Coronary artery (tissue), 2 donors: ENCODE results near the gene MCF2L2.

Experiments used
- DNase-seq: peaks from one replicate; pipeline ENCODE4 v3.0.0-alpha.2; 2017; ENCODE audit warnings: low spot score
- H3K27ac ChIP-seq, 2 donors: fragments of 200-600 bp; sonication (generic); one replicate each; pipeline ENCODE4 v1.5.1; 2016 to 2019
- H3K4me3 ChIP-seq: fragments of 200-600 bp; sonication (generic); 2 replicates; pipeline ENCODE4 v1.5.1; 2016; ENCODE audit warnings: mild to moderate bottlenecking, moderate library complexity
- TF ChIP-seq, protein P1 (sequence below): fragments of 200-600 bp; sonication (generic); IDR thresholded peaks from one replicate; pipeline ENCODE4 v1.5.1; 2019; ENCODE audit warnings: antibody characterized with exemption

The MCF2L2 gene

GRCh38 chr3:183411216-183411922, 17.1 kb downstream of the MCF2L2 start:
- TF ChIP-seq, protein P1, sequence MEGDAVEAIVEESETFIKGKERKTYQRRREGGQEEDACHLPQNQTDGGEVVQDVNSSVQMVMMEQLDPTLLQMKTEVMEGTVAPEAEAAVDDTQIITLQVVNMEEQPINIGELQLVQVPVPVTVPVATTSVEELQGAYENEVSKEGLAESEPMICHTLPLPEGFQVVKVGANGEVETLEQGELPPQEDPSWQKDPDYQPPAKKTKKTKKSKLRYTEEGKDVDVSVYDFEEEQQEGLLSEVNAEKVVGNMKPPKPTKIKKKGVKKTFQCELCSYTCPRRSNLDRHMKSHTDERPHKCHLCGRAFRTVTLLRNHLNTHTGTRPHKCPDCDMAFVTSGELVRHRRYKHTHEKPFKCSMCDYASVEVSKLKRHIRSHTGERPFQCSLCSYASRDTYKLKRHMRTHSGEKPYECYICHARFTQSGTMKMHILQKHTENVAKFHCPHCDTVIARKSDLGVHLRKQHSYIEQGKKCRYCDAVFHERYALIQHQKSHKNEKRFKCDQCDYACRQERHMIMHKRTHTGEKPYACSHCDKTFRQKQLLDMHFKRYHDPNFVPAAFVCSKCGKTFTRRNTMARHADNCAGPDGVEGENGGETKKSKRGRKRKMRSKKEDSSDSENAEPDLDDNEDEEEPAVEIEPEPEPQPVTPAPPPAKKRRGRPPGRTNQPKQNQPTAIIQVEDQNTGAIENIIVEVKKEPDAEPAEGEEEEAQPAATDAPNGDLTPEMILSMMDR, result no peak
- Histone ChIP-seq H3K27ac (no peak overlapping the region), H3K4me3 (no peak overlapping the region)
- DNase-seq, result no peak

DNA sequence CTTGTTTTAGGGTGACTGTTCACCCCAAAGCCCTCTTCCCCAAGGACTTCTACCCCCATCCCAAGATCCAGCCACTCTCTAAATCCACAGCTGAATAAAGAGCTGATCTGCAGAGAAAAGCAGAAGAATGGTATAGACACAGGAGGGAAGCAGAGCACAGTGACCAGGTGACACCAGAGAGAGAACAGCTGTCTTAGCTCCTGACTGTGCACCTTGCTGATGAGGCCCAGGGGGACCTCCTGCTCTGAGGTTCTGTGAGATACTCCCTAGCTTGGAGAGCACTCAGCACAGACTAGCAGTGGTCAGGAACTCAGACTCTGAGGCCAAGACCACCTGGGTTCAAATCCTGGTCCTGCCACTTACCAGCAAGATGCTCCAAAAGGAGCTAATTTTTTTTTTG, 17.7 kb downstream of the MCF2L2 start:
- H3K27ac ChIP-seq, result no peak overlapping the region
- TF ChIP-seq, protein P1, result no peak
- no peak for DNase-seq
- no peak overlapping the region for H3K4me3 ChIP-seq

DNA sequence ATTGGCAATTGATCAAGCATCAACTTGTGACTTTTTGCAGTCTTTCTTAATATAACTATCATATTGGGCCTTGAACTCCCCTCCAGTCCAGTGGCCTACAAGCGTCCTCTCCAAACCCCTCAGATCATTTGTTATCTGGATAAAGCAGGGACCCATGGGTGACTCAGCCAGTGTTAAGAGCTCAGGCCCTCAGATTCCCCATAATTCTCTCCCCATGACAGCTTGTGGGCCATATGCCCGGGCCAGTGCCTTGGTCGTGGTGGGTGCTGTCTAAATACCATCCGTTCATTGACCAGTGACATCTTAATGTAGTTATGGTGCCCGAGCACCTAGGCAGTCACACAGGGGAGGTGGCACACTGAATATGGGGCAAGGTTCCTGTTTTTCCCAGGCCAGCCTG, 18.1 kb downstream of the MCF2L2 start:
- no peak overlapping the region for H3K27ac ChIP-seq
- TF ChIP-seq, protein P1, result no peak
- no peak for DNase-seq
- no peak overlapping the region for H3K4me3 ChIP-seq

DNA sequence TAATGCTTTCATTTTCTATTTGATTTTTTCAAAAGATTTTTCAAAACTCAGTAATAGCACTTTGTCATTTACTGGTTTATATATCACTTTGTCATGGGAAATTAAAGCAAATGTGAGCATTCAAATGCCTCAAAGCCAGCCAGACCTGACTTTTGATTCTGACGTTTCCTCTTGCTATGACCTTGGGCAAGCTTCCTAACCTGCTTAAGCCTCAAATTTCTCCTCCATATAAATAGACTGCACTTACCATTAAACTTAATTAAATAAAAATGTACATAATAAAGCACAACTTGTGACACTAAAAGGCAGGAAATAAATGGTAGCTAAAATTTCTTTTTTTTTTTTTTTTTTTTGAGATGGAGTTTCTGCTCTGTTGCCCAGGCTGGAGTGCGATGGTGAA, 19.2 kb downstream of the MCF2L2 start:
- TF ChIP-seq, protein P1, result no peak
- DNase-seq, result no peak
- H3K27ac ChIP-seq, result no peak overlapping the region
- no peak overlapping the region for H3K4me3 ChIP-seq

- Histone ChIP-seq H3K27ac (no peak overlapping the region), H3K4me3 (no peak overlapping the region)
- TF ChIP-seq, protein P1, result no peak
- no peak for DNase-seq
Observed at GRCh38 chr3:183401678-183402077, 26.7 kb downstream of the MCF2L2 start.

- TF ChIP-seq, protein P1, result no peak
- Histone ChIP-seq H3K4me3 (no peak overlapping the region), H3K27ac (no peak overlapping the region)
- no peak for DNase-seq
Observed at GRCh38 chr3:183400352-183400751, 28.1 kb downstream of the MCF2L2 start.

- TF ChIP-seq, protein P1, result no peak
- no peak overlapping the region for H3K4me3 ChIP-seq
- no peak overlapping the region for H3K27ac ChIP-seq
- DNase-seq, result no peak
Observed at GRCh38 chr3:183396662-183397391, 31.6 kb downstream of the MCF2L2 start.
